GM15510 (cell line): ENCODE data around the gene LRMDA.

Experiments
- POLR2A ChIP-seq: IDR thresholded peaks from 3 replicates; pipeline ENCODE4 v1.6.1; 2011; ENCODE audit warnings: borderline replicate concordance; ENCODE audit not compliant: insufficient read length; ENCODE audit errors: extremely low read depth

Gene LRMDA

DNA sequence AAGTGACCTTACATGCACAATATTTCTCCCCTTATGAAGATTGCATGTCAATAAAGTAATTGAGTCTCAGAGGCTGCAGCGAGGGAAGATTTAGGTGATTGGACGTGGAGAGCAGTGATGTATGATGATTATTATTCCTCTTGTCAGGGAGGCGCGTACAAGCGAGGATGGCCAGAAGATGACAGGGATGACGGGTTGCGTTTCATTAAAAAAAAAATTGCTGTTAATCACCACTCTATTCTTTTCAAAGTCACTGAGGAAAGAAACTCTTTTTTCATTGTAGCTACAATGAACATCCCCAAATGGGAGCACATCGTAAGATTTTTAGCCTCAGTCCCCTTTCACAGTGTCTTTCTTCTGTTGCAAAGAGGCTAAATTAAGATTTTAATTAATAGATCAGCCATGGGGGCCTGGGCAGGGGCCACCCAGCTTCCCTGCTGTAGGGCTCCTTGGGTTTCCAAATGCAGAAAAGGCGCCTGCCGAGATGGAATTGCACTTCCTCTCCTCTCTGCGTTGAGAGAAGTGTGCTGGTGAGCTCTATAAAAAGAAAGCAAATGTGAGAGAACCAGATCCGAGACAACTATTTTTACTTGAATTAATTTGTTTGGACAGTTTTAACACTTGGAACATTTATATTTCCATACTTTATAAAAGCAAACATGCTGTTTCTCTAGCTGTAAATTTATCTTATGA, 998.1 kb downstream of the LRMDA start:
- no peak for TF ChIP-seq POLR2A

DNA sequence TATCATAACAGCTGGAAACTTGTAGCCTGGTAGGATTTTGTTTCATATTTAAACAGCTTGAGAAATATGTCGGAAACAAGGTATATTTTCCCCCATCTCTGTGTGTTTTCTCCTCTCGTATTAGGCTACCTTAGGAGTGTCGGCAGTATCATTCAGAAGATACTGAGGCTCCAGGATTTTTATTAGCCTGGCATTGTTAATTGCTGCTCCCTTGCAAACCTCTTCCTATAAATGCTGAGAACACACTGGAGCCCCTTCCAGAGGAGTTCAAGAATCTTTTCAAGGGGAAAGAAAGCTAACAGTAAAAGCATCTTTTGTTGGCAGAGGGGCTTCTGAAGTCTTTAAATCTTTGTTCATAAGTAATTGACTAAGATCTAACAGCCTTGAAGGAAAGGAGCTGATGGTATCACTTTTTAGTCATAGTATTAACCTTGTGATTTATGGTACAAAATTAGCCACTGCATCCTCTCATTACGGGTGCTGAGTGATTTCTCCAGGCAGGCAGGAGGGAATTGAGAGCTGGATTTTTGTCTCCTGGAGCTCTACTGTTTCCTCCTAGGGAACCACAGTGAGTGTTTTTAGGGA, 998.7 kb downstream of the LRMDA start:
- TF ChIP-seq POLR2A, result no peak

DNA sequence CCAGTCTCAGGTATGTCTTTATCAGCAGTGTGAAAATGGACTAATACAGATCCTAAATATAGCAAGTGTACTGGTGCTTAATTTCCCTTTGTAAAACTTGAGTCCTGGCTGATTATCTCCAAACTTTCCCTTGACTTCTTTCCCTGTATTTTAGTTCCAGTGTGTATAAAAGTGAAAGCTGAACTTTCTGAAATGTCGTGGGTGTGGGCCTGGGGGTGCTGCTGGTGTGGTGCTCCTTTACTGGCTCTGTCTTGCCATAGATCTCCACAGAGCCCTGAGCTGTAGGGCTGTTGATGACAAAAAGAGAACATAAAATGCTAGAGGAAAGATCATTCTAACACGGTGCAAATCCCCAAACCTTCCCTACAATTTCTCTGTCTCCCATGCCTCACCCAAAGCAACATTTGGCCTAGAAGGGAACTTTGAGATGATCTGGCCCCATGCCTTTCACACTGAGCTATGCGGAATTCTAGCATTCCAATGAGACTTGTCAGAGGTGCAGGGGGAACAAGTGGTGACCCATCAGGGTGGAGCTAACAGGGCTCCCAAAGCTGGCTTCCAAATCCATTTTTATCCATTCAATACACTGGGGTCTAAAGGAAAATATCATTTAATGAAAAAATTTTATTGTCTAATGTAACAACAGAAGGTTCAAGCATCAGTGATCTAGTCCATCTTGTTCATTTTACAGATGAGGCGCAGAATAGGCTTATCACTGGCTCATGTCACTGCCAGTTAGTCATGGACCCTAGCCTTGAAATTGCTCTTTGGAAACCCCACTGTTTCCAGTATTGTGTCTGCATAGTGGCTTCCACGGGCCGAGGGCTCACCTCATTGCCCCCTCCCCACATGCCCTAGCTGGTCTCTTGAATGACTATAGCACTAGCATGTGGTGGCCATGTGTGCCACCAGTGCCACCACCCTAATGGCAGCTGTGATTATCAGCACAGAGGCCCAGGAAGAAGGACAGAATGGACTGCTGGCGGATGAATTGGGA, 1000.9 kb downstream of the LRMDA start:
- TF ChIP-seq POLR2A, result no peak

DNA sequence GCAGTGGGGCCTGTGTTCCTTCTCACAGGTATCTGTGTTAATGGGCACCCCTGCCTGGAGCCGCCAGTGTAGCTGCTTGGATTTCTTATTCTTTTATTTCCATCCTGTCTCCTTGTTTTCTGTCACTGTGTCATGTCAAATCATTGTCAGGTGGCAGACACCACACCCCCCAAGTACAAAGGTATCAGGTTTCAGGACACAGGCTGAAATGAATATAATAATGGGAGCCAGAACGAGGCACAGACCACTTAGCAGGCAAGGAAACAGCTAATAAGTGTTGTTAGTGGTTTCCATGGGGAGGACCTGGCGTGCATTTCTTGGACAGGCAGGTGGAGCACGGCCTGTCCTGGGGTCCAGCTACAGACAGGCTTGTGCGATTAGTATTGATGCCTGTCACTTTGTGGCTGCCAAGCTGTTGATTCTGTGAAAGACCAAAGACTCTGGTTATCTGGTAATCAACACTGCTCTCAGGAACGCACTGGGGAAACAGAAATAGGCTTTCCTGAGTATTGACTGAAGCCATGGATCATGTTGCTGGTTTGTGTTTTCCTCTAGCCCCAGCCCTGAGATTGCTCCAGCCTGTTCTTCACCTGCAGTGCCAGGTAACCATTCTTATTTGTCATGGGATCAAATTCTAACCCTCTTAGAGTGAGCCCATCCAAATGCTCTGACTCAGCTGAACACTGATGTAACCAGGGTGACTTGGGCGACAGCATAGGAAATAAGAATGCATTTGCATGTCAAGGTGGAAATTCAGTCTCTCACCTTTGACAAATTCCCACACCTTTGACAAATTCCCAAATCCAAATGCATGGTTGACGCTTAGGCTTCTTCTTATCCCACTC, 1002.0 kb downstream of the LRMDA start:
- TF ChIP-seq POLR2A, result no peak

DNA sequence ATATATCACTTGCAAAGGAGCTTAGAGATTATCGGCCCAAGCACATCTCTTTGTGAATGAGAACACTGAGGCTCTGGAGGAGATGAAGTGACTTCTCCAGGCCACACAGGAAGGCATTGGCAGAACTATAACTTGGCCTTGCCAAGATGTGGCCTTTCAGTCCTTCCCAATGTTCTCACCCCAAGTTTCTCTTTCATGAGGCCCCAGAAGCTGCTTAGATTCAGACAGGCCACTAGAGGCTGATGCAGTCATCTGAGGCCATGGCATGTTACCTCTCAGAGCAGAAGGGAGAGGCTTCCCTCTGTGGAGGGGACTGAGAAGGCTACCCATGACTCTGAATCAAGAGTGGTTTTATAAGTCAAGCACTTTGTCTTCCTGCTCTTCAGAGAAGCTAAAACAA, 1003.7 kb downstream of the LRMDA start:
- no peak for TF ChIP-seq POLR2A

DNA sequence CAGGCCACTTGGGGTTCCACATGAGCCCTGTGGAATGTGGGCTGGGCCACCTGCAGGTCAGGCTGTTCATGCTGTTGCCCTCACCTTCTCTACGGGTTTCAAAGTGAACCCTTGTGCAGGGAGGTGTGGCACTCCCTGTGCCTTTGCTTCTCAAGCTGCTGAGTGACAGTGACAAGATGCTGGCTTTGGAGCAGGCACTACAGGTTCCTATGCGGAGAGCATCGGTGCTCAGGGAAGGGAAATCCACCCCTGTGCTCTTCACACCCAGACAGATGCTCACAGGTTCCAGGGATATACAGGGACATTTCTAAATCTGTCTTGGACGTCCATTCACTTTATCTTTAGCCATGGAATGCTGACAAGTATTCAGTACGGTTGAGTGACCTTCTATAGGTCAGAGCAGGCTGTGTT, 1005.0 kb downstream of the LRMDA start:
- no peak for TF ChIP-seq POLR2A

DNA sequence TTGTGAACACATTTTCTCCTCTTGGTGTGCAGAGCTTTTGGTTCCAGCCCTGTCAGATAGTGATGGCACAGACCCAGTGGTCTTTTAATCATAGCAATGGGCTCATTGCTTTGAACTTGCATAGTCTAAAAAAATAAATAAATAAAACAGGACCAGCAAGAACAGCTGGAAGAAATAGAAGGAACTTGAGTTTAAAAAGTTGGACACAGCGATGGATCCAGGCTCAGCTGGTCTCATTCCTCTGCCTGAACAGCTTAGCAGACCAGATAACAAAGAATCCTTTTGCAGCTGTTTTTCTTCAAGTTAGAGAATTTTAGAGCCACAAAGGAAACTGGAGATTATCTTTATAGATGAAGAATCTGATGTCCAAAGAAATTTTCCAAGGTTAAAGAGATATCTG, 1005.6 kb downstream of the LRMDA start:
- TF ChIP-seq POLR2A, result no peak

DNA sequence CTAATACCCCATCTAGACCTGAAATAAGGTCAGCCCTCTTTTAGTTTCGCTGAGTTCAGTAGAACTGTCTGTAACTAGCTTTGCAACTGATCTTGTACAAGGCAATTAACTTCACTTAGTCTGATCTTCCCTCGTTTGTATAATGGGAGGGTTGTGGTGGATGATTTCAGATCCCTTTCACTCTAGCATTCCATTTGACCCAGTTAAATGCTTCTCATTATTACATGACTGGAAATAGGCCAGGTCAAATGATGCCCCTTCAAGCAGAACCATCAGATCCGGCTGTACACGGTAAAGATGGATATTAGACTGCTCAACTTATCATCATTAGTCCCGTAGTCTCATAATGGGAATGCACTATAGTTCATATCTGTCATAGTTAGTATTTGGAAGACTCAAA, 1009.0 kb downstream of the LRMDA start:
- no peak for TF ChIP-seq POLR2A

DNA sequence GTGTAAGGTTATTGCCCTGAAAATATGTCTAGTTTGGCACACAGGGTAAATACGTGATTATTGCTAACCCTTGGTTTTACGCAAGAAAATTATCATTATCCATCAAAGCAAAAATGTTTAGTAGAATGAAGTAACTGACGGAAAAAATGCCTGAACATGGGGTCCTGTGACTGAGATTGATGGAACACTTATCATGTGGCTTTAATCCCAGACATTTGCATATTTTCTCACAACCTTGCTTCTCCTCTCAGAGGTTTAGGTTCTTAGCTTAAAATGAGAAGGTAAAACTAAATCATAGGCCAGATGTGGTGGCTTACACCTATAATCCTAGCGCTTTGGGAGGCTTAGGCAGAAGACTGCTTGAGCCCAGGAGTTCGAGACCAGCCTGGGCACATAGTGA, 1010.7 kb downstream of the LRMDA start:
- no peak for TF ChIP-seq POLR2A

DNA sequence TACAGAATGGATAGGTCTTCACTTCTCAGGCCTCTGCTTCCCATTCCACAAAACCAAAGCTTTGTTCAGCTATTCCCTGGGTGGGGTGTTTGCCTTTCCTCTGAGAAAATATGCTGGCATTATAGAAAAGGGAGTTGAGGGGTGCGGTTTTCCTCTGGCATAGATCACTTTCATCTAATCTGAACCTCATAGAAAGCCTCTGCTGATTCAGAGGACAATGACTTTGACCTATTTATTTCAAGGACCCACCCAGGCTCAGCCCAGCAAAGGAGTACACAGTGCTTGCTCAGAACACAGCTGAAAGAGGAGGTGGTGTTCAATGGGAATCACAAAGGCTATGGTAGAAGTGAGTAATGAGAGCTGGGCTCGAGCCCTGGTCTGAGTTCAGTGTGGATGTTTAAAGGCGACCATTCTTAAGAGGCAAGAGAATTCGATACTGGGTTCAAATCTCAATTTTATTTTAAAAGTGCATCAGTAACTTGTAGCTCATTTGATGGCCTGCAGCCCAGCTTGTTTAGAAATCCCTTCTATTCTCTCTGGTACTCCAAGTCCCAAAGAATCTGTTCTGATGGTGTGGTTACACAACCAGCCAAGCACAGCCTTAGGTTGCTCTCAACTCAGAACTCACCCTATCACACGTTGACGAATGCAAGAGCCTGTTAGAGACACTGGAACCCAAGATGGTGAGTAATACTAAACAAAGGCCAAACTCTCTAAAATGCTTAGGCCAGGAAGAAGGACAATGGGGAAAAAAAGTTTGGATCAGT, 1012.8 kb downstream of the LRMDA start:
- TF ChIP-seq POLR2A, result no peak

DNA sequence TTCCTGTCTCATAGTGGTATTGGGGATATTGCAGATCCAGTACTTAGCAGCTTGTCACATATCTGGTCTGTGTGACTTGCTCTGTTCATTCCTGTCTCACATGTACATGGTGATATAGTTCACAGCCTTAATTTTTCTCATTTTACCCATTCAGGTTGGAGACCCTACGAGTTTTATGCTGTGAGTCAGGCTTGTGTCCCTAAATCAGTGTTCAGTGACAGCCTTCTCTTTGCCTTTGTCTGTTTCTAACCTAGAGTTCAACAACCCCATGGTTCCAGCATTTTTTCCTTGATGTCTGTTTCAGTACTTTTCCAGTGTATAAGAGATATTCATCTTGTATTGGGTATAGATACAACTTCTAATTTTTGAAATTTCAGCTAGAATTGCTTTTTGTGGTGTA, 1016.2 kb downstream of the LRMDA start:
- no peak for TF ChIP-seq POLR2A

DNA sequence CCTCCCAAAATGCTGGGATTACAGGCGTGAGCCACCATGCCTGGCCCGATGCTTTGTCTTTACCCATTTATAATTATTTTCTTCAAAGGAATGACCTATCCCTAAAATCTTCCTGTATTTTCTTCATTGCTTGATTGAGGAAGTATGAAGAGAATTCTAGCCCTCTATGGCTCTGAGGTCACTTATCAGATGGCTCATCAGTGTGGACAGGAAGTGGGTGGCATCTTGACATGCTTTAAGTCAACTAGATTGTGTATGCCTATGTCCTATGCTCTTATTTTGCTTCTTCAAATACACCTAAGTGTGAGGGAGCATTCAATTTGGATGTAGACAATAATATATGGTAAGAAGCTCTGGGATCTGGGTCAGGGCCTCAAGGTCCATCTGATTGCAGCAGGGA, 1020.5 kb downstream of the LRMDA start:
- TF ChIP-seq POLR2A, result no peak

DNA sequence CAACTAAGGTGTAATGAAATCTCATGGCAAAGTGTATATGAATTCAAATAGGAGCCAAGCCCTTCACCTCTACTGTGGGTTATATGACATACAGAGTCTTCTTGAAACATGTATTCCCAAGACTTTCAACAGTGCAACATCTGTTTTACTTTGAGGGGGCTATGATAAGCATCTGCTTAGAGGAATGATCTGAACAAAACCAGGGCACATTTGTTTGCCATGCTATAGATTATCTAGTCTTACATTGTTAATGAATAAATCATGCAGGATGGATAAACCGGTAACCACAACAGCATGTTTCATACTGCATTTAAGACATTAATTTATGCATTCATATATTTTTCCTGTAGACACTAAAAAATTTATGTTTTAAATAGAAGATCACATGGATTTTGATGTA, 1021.9 kb downstream of the LRMDA start:
- no peak for TF ChIP-seq POLR2A

DNA sequence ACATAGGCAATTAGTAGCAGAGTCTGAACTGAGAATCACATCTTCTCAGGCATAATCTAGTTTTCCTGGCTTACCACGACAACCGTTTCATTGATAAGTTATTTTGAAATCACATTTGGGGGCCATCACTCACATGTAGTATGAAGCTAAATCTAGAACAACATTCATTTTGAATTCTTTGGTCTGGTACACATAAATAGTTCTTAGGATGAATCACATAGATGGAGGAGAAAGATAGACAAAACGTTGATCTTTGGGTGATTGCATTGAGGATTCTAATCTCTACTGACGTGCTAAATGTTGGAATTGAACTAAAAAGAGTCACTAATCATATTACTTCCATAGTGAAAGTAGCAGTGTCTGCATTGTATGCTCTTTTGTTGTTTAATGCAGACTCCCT, 1022.6 kb downstream of the LRMDA start:
- TF ChIP-seq POLR2A, result no peak
